A549 (cell line): ENCODE measurements around the gene AJAP1. TPM values are rescaled to one million over a fixed set of nuclear protein-coding genes. Genes with fewer than 3 reads are reported as not detected.

Experiments used
- ATAC-seq, 2 experiments: fragments of 200-7000 bp in 1 of 2; fragments of >200 bp in 1 of 2; cut with Nextera tagmentation in 1 of 2; cut with Tn5 transposase in 1 of 2; 3 replicates each; pipeline versions ENCODE4 v1.8.0 to v1.9.1; 2018 to 2020; ENCODE audit warnings: mild to moderate bottlenecking in 1 of 2, moderate library complexity in 1 of 2
- CTCF ChIA-PET: fragments of 300-600 bp; sonication (Branson Sonifier 250); formaldehyde crosslinking; extraction: SDS; loops from one replicate; lab custom pipeline; 2021; ENCODE audit warnings: antibody characterized with exemption, inconsistent platforms; lab: Yijun Ruan, JAX
- POLR2A ChIA-PET: fragments of 350-600 bp; formaldehyde crosslinking; extraction: SDS; loops from one replicate; lab custom pipeline; 2021; ENCODE audit warnings: antibody characterized with exemption, inconsistent platforms; lab: Yijun Ruan, JAX
- DNase-seq, 2 experiments: peaks; one replicate each; pipeline versions ENCODE4 v3.0.0 to v3.0.0-alpha.2; 2011 to 2016; ENCODE audit warnings: low read depth in 1 of 2, low spot score in 1 of 2
- FAIRE-seq: peaks from 2 replicates; lab custom pipeline; 2011; peaks lifted over from hg19 to GRCh38; lab: Jason Lieb, UNC
- H3K27ac ChIP-seq, 2 experiments: fragments of >200 bp; sonication (Bioruptor Twin); formaldehyde crosslinking; 3 replicates each; pipeline ENCODE4 v1.5.1; 2016 to 2017
- H3K4me1 ChIP-seq: fragments of >200 bp; sonication (Bioruptor Twin); formaldehyde crosslinking; 3 replicates; pipeline ENCODE4 v1.6.1; 2016
- H3K4me2 ChIP-seq: fragments of >200 bp; sonication (Bioruptor Twin); formaldehyde crosslinking; 3 replicates; pipeline ENCODE4 v1.6.1; 2016
- H3K4me3 ChIP-seq: fragments of >200 bp; sonication (Bioruptor Twin); formaldehyde crosslinking; 3 replicates; pipeline ENCODE4 v1.5.1; 2016
- H3K9me3 ChIP-seq: fragments of >200 bp; sonication (Bioruptor Twin); formaldehyde crosslinking; 3 replicates; pipeline ENCODE4 v1.6.1; 2016
- ATOH8 ChIP-seq: fragments of 250-450 bp; sonication (Bioruptor Pico); IDR thresholded peaks from 2 replicates; pipeline ENCODE4 v1.5.0; 2020; ENCODE audit warnings: low read depth, mild to moderate bottlenecking, moderate library complexity
- CBX8 ChIP-seq: fragments of 200-600 bp; sonication (generic); IDR thresholded peaks from 2 replicates; pipeline ENCODE4 v1.6.1; 2016
- CEBPB ChIP-seq, 2 experiments: fragments of >200 bp in 1 of 2; sonication (Bioruptor Twin) in 1 of 2; formaldehyde crosslinking in 1 of 2; IDR thresholded peaks; 2 replicates each; pipeline ENCODE4 v1.6.1; 2012 to 2016
- CHD2 ChIP-seq: fragments of 150-350 bp; IDR thresholded peaks from 2 replicates; pipeline ENCODE4 v1.6.1; 2014; ENCODE audit warnings: low read length; ENCODE audit not compliant: partially characterized antibody
- E2F6 ChIP-seq: IDR thresholded peaks from 2 replicates; pipeline ENCODE4 v1.6.1; 2012; ENCODE audit warnings: low read depth, borderline replicate concordance
- EHMT2 ChIP-seq: fragments of 200-600 bp; sonication (generic); IDR thresholded peaks from 2 replicates; pipeline ENCODE4 v1.6.1; 2016; ENCODE audit warnings: antibody characterized with exemption, low read depth, mild to moderate bottlenecking, moderate library complexity
- FOSB ChIP-seq: fragments of 250-450 bp; sonication (Bioruptor Pico); IDR thresholded peaks from 2 replicates; pipeline ENCODE4 v1.5.0; 2020; ENCODE audit warnings: mild to moderate bottlenecking, moderate library complexity
- FOXS1 ChIP-seq: fragments of 250-450 bp; sonication (Bioruptor Pico); IDR thresholded peaks from 2 replicates; pipeline ENCODE4 v1.5.0; 2020; ENCODE audit warnings: mild to moderate bottlenecking, moderate library complexity
- HEYL ChIP-seq: fragments of 250-450 bp; sonication (Bioruptor Pico); IDR thresholded peaks from 2 replicates; pipeline ENCODE4 v1.8.0; 2021; ENCODE audit warnings: mild to moderate bottlenecking, moderate library complexity
- HOXB5 ChIP-seq: fragments of 250-450 bp; sonication (Bioruptor Pico); IDR thresholded peaks from 2 replicates; pipeline ENCODE4 v1.5.0; 2020; ENCODE audit warnings: mild to moderate bottlenecking, moderate library complexity
- MYC ChIP-seq: IDR thresholded peaks from 2 replicates; pipeline ENCODE4 v1.6.1; 2012; ENCODE audit warnings: mild to moderate bottlenecking, inconsistent platforms, low read length, improper control_type of control experiment, borderline replicate concordance
- NPAS2 ChIP-seq: fragments of 250-450 bp; sonication (Bioruptor Pico); IDR thresholded peaks from 2 replicates; pipeline ENCODE4 v1.8.0; 2022; ENCODE audit warnings: mild to moderate bottlenecking, moderate library complexity, borderline replicate concordance
- NR3C1 ChIP-seq: fragments of >200 bp; sonication (Bioruptor Twin); formaldehyde crosslinking; IDR thresholded peaks from 3 replicates; pipeline ENCODE4 v1.6.1; 2017
- POLR2A ChIP-seq: IDR thresholded peaks from 2 replicates; pipeline ENCODE4 v1.6.1; 2012; ENCODE audit warnings: mild to moderate bottlenecking, low read length
- REST ChIP-seq: fragments of 200-600 bp; sonication (generic); IDR thresholded peaks from 2 replicates; pipeline ENCODE4 v1.6.1; 2016; ENCODE audit warnings: antibody characterized with exemption, mild to moderate bottlenecking, moderate library complexity
- SMC3 ChIP-seq: fragments of >200 bp; sonication (Bioruptor Twin); formaldehyde crosslinking; IDR thresholded peaks from 3 replicates; pipeline ENCODE4 v1.6.1; 2018; ENCODE audit warnings: inconsistent platforms
- SREBF2 ChIP-seq: fragments of 450-650 bp; IDR thresholded peaks from 2 replicates; pipeline ENCODE4 v1.6.1; 2014; ENCODE audit warnings: mild to moderate bottlenecking, moderate library complexity
- ZC3H11A ChIP-seq: fragments of 450-650 bp; IDR thresholded peaks from 2 replicates; pipeline ENCODE4 v1.6.1; 2014; ENCODE audit warnings: antibody characterized with exemption, mild to moderate bottlenecking
- ZFP36 ChIP-seq: fragments of 450-650 bp; IDR thresholded peaks from 2 replicates; pipeline ENCODE4 v1.6.1; 2014; ENCODE audit warnings: borderline replicate concordance; ENCODE audit not compliant: partially characterized antibody
- ZNF302 ChIP-seq: fragments of 250-450 bp; sonication (Bioruptor Pico); IDR thresholded peaks from 2 replicates; pipeline ENCODE4 v1.9.0; 2021; ENCODE audit warnings: inconsistent platforms, mild to moderate bottlenecking, moderate library complexity
- ZSCAN20 ChIP-seq: fragments of 250-450 bp; sonication (Bioruptor Pico); IDR thresholded peaks from 2 replicates; pipeline ENCODE4 v1.8.0; 2022; ENCODE audit warnings: mild to moderate bottlenecking, moderate library complexity
- whole genome bisulfite sequencing: methylation state at CpG from one replicate; pipeline ENCODE4 v1.1.6; 2017; ENCODE audit errors: missing lambda C conversion rate; 5-methylcytosine and 5-hydroxymethylcytosine counted together
- polyA plus RNA-seq, 4 experiments: library from polyadenylated mRNA; depleted of rRNA in 3 of 4; stranded (reverse); fragments of >200 nt; fragmentation: RNase III in 1 of 4; extraction: RNeasy Plus Mini Kit Qiagen cat#74134 plus additional on column Dnase treatment in 1 of 4; gene quantifications; 2 replicates in 3 of 4; 3 replicates in 1 of 4; pipeline ENCODE4 v1.2.3, GENCODE V29; 2011 to 2017

AJAP1 gene
- polyA plus RNA-seq, 2 of the 4 experiments (the other 2 are of a cell fraction), result not detected

- H3K4me2 ChIP-seq, result no peak overlapping the region
- peaks cover 4% of the 10 kb centered on the region; the same call in 1 of the 3 replicates for H3K9me3 ChIP-seq
- H3K4me3 ChIP-seq, result no peak overlapping the region
- H3K4me1 ChIP-seq, result no peaks in the 10 kb centered on the region
- ChIA-PET POLR2A (no interaction called here), CTCF (no interaction called here)
- WGBS, result 68% methylated on average over 4 of the region's 12 CpGs
- no peak overlapping the region for H3K27ac ChIP-seq
- FAIRE-seq (no peak), DNase-seq (no peak), ATAC-seq (no peak)
- TF ChIP-seq SMC3, result no peak
- no peak for TF ChIP-seq CEBPB (IDR thresholded peaks at IDR 0.05)
- TF ChIP-seq NPAS2 (CRISPR knock-in tag), result no peak
- TF ChIP-seq ATOH8, result no peak
- TF ChIP-seq POLR2A, result no peak
- TF ChIP-seq CHD2, result no peak
Measured at GRCh38 chr1:4713669-4714068, 59.3 kb downstream of the AJAP1 start.

- Histone ChIP-seq H3K4me3 (no peak overlapping the region), H3K4me1 (no peaks in the 10 kb centered on the region), H3K27ac (no peak overlapping the region), H3K4me2 (no peak overlapping the region), H3K9me3 (peaks cover 4% of the 10 kb centered on the region; the same call in 1 of the 3 replicates)
- TF ChIP-seq E2F6 (no peak), ZFP36 (no peak), MYC (no peak), ZNF302 (CRISPR knock-in tag) (no peak), REST (no peak), ZC3H11A (no peak), EHMT2 (no peak), CHD2 (no peak), FOSB (CRISPR knock-in tag) (no peak), FOXS1 (no peak)
- FAIRE-seq (no peak), DNase-seq (no peak), ATAC-seq (no peak)
- POLR2A ChIA-PET, result no interaction called here
- CTCF ChIA-PET, result no interaction called here
Measured at GRCh38 chr1:4716406-4716805, 62.0 kb downstream of the AJAP1 start.

GRCh38 chr1:4718071-4718470 is 63.7 kb downstream of the AJAP1 start:
- Histone ChIP-seq H3K27ac (no peak overlapping the region), H3K4me1 (no peaks in the 10 kb centered on the region), H3K4me2 (no peak overlapping the region), H3K9me3 (peaks cover 4% of the 10 kb centered on the region; the same call in 1 of the 3 replicates), H3K4me3 (no peak overlapping the region)
- FAIRE-seq, result no peak
- no peak for DNase-seq
- no peak for ATAC-seq
- CTCF ChIA-PET, result no interaction called here
- TF ChIP-seq REST (no peak), E2F6 (no peak), CEBPB (IDR thresholded peaks at IDR 0.05) (no peak), SREBF2 (no peak), ZSCAN20 (CRISPR knock-in tag) (no peak), HOXB5 (CRISPR knock-in tag) (no peak), NR3C1 (no peak), NPAS2 (CRISPR knock-in tag) (no peak), POLR2A (no peak), CHD2 (no peak), CBX8 (no peak), HEYL (CRISPR knock-in tag) (no peak)
- 11% methylated on average over 5 of the region's 5 CpGs for WGBS
- POLR2A ChIA-PET, result no interaction called here
